Germinal center (tissue), 1 donor: ENCODE measurements around the gene LAMP2.

Experiments used
- DNase-seq: peaks from one replicate; pipeline ENCODE4 v3.0.0; 2012; ENCODE audit warnings: mixed read lengths, low spot score

LAMP2 gene

DNA sequence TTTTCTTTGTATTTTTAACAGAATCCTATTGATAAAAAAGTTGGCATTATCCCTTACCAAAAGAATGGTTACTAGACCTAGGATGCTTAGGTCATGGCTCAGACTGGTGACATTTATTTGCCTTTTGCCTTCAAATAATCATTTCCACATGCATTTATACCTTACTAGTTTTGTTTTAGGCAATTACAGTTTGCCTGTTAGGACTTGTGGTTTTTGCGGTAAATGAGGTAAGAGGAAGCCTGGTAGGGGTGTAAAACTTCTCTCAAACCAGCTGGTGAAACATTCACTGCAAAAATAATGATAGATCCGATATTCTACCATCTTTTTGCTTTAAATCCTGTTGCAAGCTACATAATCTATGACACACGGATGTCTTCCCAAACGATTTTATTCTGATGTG lies 12.1 kb downstream of the LAMP2 start:
- peak; percentile 7 for DNase-seq

DNA sequence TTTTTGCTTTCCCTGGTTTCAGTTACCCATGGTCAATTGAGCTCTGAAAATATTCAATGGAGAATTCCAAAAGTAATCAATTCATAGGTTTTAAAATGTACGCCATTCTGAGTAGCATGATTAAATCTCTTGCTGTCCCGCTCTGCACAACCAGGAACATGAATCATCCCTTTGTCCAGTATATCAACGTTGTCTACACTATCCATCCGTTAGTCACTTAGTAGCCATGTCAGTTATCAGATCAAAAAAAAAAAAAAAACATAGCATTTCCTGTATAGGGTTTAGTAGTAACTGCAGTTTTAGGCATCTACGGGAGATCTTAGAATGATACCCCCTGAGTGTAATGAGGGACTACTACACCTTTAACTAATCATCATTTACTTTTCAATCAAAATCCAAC lies 15.1 kb downstream of the LAMP2 start:
- DNase-seq, result no peak

- no peak for DNase-seq
These were observed 17.0 kb downstream of the LAMP2 start for GRCh38 chrX:120452131-120452530.

DNA sequence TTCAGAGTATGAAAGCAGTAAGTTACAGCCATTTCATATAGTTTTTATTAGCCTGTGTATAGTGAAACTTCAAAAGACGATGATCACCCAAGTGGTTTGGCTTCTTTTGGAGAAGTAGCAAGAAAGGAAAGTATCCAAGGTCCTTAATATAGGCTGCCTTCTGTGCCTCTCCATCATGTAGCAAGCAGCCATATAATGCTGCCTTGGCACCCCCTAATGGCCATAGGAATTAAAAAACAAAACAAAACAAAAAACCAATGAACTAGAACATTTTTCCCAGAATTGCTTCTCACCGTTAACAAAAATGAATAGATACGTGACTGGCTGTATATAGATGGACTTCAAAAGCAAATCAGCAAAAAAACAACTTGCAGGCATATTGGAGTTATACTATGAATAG lies 18.9 kb downstream of the LAMP2 start:
- no peak for DNase-seq

DNA sequence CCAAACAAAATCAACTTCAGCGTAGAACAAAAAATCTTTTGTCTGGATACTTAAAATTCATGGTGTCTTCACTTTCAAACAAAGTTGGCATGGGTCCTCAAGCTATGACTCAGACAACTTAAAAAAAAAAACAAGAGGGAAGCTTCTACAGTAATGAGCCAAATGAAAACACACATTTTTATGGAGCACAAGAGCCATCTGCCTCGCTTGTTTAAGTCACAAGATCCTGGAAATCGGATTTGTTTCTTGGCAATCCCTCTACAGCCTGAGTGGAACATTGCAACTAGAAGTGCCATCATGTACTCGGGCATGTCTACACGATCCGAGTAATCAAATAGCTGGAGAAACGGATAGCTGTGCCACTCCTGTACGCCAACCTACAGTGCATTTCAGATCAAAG lies 22.6 kb downstream of the LAMP2 start:
- DNase-seq, result no peak

DNA sequence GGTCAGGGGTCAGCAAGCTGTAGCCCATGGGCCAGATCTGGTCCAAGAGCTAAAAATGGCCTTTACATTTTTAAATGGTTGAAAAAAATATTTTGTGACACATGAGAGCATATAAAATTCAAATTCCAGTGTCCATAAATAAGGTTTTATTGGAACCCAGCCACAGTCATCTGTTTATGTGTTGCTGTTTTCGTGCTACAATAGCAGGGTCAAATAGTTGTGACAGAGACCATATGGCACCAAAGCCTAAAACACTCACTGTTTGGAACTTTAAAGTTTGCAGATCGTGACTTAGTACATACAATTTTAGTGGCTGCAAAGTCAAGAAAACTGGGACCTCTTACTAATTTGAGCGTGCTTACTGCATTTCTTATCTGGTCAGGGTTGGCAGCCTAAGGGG lies 29.2 kb downstream of the LAMP2 start:
- DNase-seq, result no peak

DNA sequence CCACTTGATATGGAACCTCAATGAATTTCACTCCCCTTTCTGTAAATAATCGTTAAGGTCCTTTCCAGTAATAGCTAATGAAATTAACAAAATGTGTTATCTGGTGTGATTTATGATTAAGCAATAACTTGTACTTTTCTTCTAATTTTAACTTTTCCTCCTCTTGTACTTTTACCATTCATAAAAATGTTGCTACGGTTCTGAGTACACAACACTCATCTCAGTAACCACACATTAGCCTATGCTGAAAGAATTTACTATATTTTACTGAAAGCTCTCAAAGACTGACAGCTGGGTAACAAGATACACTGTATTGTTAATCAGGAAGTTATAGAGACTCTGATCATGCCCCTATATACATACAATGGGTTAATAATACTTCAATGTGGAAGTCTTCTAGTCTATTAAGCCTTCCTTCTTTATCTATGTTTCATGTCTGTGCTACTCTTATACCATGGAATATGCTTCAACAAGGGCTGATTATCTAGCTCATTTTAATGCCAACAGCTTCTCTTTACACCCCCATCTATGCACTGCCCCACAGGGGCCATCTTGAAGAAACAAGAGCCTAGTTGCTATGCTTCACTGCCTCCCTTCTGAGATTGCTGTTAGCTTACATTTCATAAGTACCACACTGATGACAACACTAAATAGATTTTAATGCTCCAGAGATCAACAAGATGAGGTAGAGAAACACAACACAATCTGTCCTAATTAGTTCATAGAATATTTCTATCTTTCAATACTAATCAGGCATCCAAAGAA lies 39.1 kb downstream of the LAMP2 start:
- DNase-seq, result no peak

DNA sequence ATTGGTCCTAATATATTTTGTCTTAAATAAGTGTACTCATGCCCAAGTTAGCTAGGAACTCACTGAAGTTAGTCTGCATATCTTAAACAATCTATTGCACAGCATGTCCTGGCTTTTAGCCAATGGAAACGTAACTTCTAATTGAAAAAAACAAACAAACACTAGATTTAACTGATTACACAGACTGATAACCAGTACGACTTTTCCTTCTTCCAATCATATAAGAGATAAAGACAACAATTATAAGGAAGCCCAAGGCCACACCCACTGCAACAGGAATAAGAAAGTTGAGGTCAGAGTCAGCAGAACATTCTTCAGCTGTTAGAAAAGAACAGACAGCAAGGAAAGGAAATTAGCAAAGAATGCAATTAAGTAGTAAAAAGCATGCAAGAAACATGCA lies 40.8 kb downstream of the LAMP2 start:
- no peak for DNase-seq

DNA sequence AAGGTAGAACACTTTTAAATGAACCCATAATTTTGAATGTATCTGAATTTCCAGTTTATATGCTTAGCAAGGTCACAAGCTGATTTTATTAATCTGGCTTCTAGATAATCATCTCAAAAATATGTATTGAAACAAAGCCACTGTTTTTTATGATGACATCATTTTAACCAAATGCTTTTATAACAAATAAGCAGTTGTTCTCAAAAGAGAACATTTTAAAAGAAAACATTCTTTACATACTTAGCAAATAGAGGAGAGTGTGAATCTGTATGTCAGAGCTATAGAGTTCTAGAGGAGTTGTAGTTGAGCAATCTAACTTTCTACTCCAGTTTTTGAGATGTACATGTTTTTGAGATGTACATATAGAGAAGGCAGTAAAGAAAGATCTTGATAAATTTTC lies 42.5 kb downstream of the LAMP2 start:
- no peak for DNase-seq

DNA sequence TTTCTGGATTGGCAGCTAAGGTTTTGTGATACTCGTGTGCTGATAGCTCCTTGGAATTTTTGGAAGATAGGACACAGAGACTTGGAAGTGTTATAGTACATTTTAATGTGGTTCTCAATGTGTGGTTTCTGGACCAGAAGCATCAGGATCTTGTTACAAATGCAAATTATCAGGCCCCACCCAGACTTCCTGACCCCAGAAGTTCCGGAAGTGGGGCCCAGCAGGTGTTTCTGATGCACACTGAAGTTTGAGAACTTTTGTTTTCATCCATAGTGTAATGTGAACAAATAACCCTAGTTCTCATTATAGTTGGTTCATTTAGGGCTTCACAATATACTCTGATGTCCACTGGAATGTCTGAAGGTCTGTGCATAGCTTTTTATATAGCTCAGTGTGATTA lies 49.6 kb downstream of the LAMP2 start:
- peak; percentile 6 for DNase-seq

DNA sequence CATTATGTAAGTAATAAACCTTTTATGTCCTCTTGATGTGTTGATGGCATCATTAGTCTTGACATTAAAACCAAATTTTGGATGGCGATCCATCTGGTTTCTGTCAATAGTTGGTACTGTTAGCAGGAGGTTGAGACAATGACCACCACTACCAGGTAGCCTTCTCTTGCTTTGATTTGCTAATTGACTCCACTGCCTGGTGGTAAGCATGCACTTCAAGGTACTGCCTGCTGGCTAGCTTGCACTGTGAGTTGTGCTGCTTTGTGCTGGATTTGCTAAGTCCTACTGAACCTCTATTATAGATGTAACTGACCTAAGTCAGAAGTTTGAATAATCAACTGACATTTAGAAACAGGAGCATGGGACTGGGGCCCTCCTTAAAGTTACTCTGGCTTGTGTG lies 60.9 kb downstream of the LAMP2 start:
- no peak for DNase-seq

GRCh38 chrX:120406638-120407037 lies 62.5 kb downstream of the LAMP2 start:
- DNase-seq, result no peak

GRCh38 chrX:120402369-120402768 lies 66.7 kb downstream of the LAMP2 start:
- DNase-seq, result no peak

DNA sequence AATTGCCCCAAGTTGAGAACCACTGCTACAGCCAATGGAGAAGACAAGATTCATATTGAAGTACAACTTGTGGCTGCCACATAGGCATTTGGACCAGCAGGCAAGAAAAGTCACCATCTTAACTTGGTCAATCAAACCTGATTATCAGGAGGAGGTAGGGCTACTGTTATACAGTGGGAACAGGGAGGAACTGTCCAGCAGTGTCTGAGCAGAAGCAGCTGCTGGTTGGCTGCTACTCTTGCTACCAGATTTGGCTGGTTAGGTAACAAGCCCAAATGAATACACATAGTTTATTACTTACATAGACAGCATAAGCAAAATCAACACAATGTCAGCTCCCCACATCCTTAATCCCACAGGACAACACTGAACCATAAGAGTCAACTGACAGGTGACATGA lies 67.8 kb downstream of the LAMP2 start:
- DNase-seq, result no peak

- peak; percentile 7 for DNase-seq
These were observed 88.4 kb downstream of the LAMP2 start for GRCh38 chrX:120380699-120381098.

DNA sequence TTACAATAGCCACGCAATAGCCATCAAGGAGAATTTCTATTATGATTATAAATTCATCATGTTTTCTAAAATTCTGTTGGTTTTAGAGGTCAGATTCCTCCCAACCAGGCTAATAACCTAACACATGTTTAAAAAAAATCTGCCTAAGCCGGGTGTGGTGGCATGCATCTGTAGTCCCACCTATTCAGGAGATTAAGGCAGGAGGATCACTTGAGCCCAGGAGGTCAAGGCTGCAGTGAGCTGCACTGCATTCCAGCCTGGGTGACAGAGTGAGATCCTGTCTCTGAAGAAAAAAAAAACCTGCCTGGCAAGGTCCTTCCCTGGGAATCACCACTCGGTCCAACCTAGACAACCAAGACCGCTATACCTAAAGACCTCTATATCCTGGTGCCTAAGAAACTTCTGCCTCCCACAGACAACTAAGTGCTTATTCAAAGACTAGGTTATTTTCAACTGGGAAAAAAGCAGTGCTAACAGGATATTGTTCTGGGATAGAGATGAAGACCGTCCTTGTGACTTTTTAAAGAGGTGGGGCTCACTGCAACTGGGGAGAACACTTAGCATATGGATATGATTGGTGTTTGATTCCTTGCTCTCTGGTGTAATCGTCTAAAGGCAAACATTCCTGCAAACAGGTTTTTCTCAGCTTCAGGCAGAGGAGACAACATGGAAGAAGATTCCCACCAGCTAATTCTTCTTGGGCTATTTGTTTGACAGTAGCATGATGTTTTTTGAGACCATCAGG lies 89.0 kb downstream of the LAMP2 start:
- no peak for DNase-seq

DNA sequence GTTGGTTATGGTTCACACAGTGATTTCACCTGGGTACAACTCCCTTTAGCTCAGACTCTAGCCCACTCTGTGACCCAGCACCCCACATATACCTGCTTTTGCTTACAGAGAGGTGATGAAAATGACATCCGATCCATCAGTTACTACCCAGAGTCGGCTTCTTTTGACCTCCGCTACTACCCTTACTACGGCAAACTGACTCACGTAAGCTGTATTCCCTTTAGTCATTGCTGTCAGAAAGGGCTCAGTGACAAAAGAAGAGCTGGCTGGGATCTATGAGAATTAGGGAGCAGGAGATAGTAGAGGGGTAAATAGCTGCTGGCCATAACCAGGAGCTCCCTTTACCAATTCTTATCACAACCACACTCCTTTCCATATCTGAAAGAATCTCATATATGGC lies 90.5 kb downstream of the LAMP2 start:
- no peak for DNase-seq
